NCI-H1417 (cell line): Measurements from ENCODE around the gene SCAF11.
"Not testable (repeated sequence)": the region's sequence is repeated elsewhere in the genome, so short reads cannot be mapped to it uniquely, and the experiment has no call there.

ENCODE experiments used
- DNase-seq, 3 experiments: peaks; one replicate each; lab custom pipeline; 2025; lab: John Stamatoyannopoulos, UW

Gene SCAF11, protein sequence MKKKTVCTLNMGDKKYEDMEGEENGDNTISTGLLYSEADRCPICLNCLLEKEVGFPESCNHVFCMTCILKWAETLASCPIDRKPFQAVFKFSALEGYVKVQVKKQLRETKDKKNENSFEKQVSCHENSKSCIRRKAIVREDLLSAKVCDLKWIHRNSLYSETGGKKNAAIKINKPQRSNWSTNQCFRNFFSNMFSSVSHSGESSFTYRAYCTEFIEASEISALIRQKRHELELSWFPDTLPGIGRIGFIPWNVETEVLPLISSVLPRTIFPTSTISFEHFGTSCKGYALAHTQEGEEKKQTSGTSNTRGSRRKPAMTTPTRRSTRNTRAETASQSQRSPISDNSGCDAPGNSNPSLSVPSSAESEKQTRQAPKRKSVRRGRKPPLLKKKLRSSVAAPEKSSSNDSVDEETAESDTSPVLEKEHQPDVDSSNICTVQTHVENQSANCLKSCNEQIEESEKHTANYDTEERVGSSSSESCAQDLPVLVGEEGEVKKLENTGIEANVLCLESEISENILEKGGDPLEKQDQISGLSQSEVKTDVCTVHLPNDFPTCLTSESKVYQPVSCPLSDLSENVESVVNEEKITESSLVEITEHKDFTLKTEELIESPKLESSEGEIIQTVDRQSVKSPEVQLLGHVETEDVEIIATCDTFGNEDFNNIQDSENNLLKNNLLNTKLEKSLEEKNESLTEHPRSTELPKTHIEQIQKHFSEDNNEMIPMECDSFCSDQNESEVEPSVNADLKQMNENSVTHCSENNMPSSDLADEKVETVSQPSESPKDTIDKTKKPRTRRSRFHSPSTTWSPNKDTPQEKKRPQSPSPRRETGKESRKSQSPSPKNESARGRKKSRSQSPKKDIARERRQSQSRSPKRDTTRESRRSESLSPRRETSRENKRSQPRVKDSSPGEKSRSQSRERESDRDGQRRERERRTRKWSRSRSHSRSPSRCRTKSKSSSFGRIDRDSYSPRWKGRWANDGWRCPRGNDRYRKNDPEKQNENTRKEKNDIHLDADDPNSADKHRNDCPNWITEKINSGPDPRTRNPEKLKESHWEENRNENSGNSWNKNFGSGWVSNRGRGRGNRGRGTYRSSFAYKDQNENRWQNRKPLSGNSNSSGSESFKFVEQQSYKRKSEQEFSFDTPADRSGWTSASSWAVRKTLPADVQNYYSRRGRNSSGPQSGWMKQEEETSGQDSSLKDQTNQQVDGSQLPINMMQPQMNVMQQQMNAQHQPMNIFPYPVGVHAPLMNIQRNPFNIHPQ (N-terminal part only)

GRCh38 chr12:45990468-45991283, at the start of gene SCAF11:
Gene SCAF11, minus strand, starts transcription at chr12:45990574. Its CDS starts 26,407 bp downstream, at chr12:45964167.
- DNase-seq: peak; percentile 100

DNA sequence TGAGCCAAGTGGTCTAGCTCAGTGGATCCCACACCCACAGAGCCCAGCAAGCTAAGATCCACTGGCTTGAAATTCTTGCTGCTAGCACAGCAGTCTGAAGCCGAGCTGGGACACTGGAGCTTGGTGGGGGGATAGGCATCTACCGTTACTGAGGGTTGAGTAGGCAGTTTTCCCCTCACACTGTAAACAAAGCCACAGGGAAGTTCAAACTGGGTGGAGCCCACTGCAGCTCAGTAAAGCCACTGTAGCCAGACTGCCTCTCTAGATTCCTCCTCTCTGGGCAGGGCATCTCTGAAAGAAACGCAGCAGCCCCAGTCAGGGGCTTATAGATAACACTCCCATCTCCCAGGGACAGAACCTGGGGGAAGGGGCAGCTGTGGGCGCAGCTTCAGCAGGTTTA, 46.7 kb upstream of the SCAF11 start:
- not testable (repeated sequence) for DNase-seq

DNA sequence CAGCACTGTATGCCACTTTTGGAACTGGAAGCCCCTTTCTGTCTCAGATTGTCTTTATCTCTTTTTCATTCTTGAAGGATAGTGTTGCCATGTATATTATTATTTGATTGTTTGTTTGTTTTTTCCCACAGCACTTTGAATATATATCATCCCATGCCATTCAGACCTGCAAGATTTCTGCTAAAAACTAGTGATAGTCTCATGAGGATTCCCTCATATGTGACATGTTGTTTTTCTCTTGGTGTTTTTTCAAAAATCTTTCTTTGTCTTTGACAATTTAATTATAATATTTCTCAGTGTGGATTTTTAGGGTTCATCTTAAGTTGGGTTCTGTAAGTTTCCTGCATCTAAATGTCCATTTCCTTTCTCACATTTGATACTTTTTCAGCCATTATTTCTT, 36.8 kb upstream of the SCAF11 start:
- no peak for DNase-seq

DNA sequence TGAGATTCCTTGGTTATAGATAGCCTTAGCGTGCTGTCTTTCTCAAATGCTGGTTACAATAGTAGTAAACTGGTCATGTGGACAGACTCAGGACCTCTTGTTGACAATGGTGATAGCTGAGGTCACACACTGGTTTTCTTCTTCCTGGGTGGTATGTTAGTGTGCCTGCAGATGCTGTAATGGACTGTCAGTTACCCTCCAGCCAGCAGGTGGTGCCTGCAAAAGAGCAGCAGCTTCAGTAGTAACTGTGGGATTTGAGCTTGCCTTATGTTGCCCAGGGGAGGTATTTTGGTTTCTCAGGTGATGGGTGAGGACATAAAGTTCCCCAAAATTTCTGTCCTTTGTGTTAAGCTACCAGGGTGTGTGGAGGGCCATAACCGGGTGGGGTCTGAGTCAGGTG, 33.7 kb upstream of the SCAF11 start:
- no peak for DNase-seq

DNA sequence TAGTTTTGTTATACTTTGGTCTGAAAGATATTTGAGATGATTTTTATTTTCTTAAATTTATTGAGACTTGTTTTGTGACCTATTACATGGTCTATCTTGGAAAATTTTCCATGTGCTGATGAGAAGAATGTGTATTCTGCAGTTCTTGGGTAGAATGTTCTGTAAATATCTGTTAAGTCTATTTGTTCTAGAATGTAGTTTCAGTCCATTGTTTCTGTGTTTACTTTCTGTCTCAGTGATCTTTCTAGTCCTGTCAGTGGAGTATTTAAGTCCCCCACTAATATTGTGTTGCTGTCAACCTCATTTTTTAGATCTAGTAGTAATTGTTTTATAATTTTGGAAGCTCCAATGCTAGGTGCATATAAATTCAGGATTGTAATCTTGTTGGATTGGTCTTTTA, 30.4 kb upstream of the SCAF11 start:
- DNase-seq: peak in 1 of 3 experiments; percentile 13

- not testable (repeated sequence) for DNase-seq
These were observed 28.3 kb upstream of the SCAF11 start for GRCh38 chr12:46018712-46019111.

DNA sequence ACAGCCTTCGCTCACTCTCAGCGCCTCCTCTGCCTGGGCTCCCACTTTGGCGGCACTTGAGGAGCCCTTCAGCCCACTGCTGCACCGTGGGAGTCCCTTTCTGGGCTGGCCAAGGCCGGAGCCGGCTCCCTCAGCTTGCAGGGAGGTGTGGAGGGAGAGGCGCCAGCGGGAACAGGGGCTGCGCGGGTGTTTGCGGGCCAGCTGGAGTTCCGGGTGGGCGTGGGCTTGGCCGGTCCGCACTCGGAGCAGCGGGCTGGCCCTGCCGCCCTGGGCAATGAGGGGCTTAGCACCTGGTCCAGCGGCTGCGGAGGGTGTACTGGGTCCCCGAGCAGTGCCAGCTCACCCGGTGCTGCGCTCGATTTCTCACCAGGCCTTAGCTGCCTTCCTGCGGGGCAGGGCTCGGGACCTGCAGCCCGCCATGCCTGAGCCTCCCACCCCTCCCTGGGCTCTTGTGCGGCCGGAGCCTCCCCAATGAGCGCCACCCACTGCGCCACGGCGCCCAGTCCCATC, 27.5 kb upstream of the SCAF11 start:
- not testable (repeated sequence) for DNase-seq

DNA sequence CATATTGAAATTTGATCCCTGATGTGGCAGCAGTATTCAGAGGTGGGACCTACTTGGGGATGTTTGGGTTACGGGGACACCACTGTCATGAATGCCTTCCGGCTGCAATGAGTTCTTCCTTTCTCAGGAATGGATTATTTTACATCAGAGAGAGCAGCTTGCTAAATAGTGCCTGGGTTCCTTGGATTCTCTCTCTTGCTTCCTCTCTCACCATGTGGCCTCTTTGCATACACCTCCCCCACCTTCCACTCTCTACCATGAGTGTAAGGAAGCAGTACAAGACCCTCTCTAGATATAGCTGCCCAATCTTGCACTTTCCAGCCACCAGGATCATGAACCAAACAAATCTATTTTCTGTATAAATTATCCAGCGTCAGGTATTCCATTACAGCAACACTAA, 15.4 kb upstream of the SCAF11 start:
- DNase-seq: no peak

GRCh38 chr12:46005151-46005797, 14.9 kb upstream of the SCAF11 start:
- DNase-seq: no peak

DNA sequence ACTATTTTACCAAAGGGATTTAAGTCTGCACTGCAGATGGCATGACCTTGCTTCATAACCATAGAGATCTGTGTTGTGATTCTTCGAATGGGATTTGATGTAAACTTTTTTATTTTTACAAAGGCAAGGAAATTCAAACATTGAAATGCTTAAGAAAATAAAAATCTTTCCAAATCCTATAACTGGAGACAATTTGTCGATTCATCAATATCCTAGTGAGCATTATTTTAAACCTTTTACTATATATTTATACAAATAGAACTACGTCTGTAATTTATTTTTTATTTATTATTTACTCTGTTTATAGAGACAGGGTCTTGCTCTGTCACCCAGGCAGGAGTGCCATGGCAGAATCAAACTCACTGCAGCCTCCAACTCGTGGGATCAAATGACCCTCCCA, 14.3 kb upstream of the SCAF11 start:
- no peak for DNase-seq

DNA sequence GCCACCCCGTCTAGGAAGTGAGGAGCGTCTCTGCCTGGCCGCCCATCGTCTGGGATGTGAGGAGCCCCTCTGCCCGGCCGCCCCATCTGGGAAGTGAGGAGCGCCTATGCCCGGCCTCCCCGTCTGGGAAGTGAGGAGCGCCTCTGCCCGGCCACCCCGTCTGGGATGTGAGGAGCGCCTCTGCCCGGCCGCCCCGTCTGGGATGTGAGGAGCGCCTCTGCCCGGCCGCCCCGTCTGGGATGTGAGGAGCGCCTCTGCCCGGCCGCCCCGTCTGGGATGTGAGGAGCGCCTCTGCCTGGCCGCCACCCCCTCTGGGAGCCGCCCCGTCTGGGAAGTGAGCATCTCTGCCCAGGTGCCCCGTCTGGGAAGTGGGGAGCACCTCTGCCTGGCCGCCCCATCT, 9.7 kb upstream of the SCAF11 start:
- not testable (repeated sequence) for DNase-seq

DNA sequence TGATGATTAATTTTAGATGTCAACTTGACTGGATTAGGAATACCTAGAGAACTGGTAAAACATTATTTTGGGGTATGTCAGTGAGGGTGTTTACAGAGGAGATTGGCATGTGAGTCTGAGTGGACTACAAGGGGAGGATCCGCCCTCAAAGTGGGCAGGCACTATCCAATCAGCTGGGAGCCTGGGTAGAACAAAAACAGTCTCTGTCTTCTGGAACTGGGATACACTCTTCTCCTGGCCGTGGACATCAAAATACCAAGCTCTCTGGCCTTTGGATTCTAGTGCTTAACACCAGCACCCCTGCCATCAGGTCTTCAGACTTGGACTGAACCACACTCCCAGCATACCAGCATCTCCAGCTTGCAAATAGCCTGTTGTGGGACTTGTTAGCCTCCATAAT, 4.4 kb upstream of the SCAF11 start:
- no peak for DNase-seq

DNA sequence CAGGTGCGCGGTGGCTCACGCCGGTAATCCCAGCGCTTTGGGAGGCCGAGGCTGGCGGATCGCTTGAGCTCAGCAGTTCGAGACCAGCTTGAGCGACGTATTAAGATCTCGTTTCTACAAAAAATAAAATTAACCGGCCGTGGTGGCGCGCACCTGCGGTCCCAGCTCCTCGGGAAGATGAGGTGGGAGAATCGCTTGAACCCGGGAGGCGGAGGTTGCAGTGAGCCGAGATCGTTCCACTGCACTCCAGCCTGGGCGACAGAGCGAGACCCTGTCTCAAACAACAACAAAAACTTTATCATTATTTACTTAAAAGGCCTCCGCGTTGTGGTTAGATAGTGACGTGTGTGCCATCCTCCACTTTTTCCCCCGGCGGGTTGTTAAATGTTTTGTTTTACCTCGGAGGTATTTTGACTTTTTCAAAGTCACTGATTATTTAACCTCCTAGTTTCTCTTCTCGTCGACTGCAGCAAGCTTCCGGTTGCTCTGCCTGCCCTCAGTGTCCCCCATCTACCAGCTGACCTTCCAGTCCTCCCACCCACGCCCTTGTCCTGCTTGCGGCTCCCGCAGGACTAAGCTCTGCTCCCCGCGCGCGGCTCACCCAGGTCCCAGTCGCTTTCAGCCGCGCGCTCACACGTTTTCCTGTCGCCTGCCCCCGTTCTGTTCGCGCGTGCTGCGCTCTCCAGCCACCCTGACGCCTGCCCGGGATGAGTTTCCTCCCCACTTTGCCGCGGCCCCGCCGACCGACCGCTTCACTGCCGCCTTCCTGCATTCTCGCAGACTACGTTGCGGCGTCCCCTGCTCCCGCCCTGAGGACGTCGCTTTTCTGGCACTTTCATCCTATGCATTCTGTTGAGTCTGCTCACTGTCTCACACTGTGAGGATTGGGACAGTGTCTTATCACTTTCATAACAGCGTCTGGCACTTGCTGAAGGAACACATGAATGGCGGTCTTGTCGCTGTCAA, 1.2 kb upstream of the SCAF11 start:
- peak; percentile 82 to 93 (median 87) for DNase-seq

- DNase-seq: peak; percentile 77 to 98 (median 88)
These were observed 480 bp downstream of the SCAF11 start for GRCh38 chr12:45989721-45990467.

GRCh38 chr12:45989287-45989686, 1.1 kb downstream of the SCAF11 start:
- no peak for DNase-seq

GRCh38 chr12:45988264-45988663, 2.1 kb downstream of the SCAF11 start:
- DNase-seq: no peak

DNA sequence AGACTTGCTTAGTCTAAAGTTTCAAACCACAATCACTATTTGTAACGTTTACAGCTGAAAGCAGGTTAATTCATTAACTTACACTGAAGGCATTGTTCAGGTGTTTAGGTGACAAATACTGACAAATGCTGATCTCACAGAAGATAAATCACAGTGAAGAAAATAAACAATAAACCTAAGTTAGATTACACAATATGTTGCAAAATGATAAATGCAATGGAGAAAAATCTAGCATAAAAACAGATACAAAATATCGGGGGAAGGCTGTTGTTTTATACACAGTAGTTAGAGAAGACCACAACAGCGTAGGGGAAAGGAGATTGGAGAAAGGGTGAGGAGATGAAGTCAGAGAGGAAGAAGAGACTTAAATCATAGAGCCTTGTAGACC, 3.0 kb downstream of the SCAF11 start:
- DNase-seq: no peak

DNA sequence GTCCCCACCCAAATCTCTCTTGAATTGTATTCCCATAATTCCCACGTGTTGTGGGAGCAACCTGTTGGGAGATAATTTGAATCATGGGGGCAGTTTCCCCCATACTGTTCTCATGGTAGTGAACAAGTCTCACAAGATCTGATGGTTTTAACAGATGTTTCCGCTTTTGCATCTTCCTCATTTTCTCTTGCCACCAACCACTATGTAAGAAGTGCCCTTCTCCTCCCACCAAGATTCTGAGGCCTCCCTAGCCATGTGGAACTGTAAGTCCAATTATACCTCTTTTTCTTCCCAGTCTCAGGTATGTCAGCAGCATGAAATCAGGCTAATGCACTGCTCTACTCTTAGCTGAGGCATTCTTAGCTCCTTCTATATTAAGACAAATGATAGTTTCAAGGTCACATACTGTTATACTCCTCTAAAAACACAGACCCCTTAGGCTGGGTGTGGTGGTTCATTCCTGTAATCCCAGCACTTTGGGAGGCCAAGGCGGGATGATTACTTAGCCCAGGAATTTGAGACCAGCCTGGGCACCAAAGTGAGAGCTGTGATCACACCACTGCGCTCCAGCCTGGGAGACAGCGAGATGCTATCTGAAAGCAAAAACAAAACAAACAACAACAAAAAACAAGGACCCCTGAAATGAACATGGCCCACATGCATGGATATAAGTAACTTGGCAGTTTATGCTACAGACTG, 3.6 kb downstream of the SCAF11 start:
- no peak for DNase-seq
